Fibroblast of lung (primary cell): ENCODE measurements around the gene FAAP20. TPM values are rescaled to one million over a fixed set of nuclear protein-coding genes. Genes with fewer than 3 reads are reported as not detected.

Source experiments
- DNase-seq, 2 donors: peaks; one replicate each; pipeline versions ENCODE4 v3.0.0 to v3.0.0-alpha.2; 2010; ENCODE audit warnings: low read depth in 2 of 2
- H2AFZ ChIP-seq: 2 replicates; pipeline ENCODE4 v1.5.1; 2012; ENCODE audit warnings: low read length, control low read depth, inconsistent platforms
- H3K27ac ChIP-seq: 2 replicates; pipeline ENCODE4 v1.5.1; 2011; ENCODE audit warnings: low read length, control low read depth; ENCODE audit not compliant: insufficient read depth
- H3K27me3 ChIP-seq: 2 replicates; pipeline ENCODE4 v1.5.1; 2011; ENCODE audit warnings: mild to moderate bottlenecking, low read length; ENCODE audit not compliant: control insufficient read depth, insufficient read depth
- H3K36me3 ChIP-seq: 2 replicates; pipeline ENCODE4 v1.5.1; 2011; ENCODE audit warnings: low read length; ENCODE audit not compliant: control insufficient read depth, insufficient read depth
- H3K4me1 ChIP-seq: 2 replicates; pipeline ENCODE4 v1.5.1; 2011; ENCODE audit warnings: low read length; ENCODE audit not compliant: control insufficient read depth, insufficient read depth; ENCODE audit errors: extremely low read depth
- H3K4me2 ChIP-seq: 2 replicates; pipeline ENCODE4 v1.5.1; 2011; ENCODE audit warnings: low read length, control low read depth; ENCODE audit not compliant: insufficient read depth; ENCODE audit errors: extremely low read depth
- H3K4me3 ChIP-seq, 4 experiments: fragments of 200-600 bp in 1 of 4; sonication (generic) in 1 of 4; replicated peaks in 1 of 4; 2 replicates each; pipeline ENCODE4 v1.5.1; 2011 to 2016; ENCODE audit warnings: low read length in 4 of 4, low read depth in 3 of 4, mild to moderate bottlenecking in 3 of 4, control low read depth in 2 of 4, inconsistent platforms in 1 of 4, mixed read lengths in 1 of 4; ENCODE audit not compliant: insufficient read depth in 1 of 4; ENCODE audit errors: control extremely low read depth in 1 of 4
- H3K79me2 ChIP-seq: 2 replicates; pipeline ENCODE4 v1.5.1; 2012; ENCODE audit warnings: mild to moderate bottlenecking, low read length, inconsistent platforms; ENCODE audit not compliant: control insufficient read depth, insufficient read depth
- H3K9ac ChIP-seq: 2 replicates; pipeline ENCODE4 v1.5.1; 2011; ENCODE audit warnings: mild to moderate bottlenecking, low read length, control low read depth; ENCODE audit not compliant: insufficient read depth
- H3K9me3 ChIP-seq: 2 replicates; pipeline ENCODE4 v1.5.1; 2012; ENCODE audit warnings: low read depth, low read length; ENCODE audit not compliant: control insufficient read depth, insufficient read depth
- H4K20me1 ChIP-seq: 2 replicates; pipeline ENCODE4 v1.5.1; 2011; ENCODE audit warnings: low read length; ENCODE audit not compliant: control insufficient read depth, insufficient read depth; ENCODE audit errors: extremely low read depth
- EZH2 ChIP-seq: IDR thresholded peaks from 2 replicates; pipeline ENCODE4 v1.5.1; 2012; ENCODE audit warnings: low read length, control low read depth, mild to moderate bottlenecking; ENCODE audit errors: missing control alignments
- polyA plus RNA-seq, 2 donors: library from polyadenylated mRNA; depleted of rRNA in 1 of 2; stranded (reverse) in 1 of 2; unstranded in 1 of 2; fragments of >200 nt; gene quantifications; 2 replicates each; pipeline ENCODE4 v1.2.1, GENCODE V29; 2011 to 2012; ENCODE audit warnings: missing spikeins in 1 of 2
- total RNA-seq: library from RNA; depleted of rRNA; stranded (reverse); fragments of >200 nt; gene quantifications from 2 replicates; pipeline ENCODE4 v1.2.1, GENCODE V29; 2014
- TF ChIP-seq, protein P1 (sequence below), 2 donors: IDR thresholded peaks in 1 of 2; conservative IDR thresholded peaks in 1 of 2; 1 replicate in 1 of 2; 2 replicates in 1 of 2; pipeline ENCODE4 v1.5.1; 2011 to 2012; ENCODE audit warnings: low read length in 2 of 2, control low read depth in 1 of 2, inconsistent platforms in 1 of 2, low read depth in 1 of 2, mild to moderate bottlenecking in 1 of 2

FAAP20 gene
- total and polyA plus RNA-seq, 2 donors (not counting 1 experiment from before 2014, with no cell fraction given) = 8.2 to 21.5 TPM

DNA sequence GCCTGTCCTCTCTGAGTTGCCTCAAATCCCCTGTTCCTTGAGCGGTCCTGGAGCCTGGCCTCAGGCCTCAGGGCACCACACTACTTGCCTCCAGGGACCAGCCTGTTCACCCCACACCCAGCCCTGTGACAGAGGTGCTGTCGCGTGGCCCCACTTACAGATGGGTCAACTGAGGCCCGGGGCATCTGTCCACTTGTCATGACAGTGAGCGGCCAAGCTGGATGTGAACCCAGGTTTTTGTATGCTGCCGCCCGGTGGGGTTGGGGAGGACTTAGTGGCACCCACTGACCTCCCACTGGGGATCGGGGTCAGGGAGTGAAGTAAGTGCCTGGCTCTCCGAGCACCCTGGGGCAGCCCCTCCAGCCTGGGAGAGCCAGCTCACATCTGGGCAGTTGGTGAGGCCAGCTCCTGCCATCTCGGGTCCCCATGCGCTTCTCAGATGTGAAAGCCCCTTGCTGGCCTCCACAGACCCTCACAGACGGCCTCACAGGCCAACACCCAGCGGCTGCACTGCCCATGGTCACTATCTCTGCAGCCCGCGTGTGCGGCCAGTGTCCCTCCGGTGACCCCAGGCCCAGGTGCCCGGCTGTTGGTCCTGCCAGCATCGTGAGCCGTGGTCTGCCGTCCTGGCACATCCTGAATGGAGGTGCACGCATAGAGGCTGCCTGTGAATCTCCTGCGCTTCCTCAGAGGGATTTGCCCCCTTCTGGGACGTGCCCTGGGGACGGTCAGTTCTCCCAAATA lies 9.3 kb upstream of the FAAP20 start:
- H3K4me3 ChIP-seq = peak overlapping the region in 3 of 4 experiments; percentile 52 to 64 (median 56)
- no peaks in the 10 kb centered on the region for H3K79me2 ChIP-seq
- no peaks in the 10 kb centered on the region for H3K27me3 ChIP-seq
- peak overlapping the region; percentile 21 for H2AFZ ChIP-seq
- no peaks in the 10 kb centered on the region for H3K36me3 ChIP-seq
- no peaks in the 10 kb centered on the region for H4K20me1 ChIP-seq
- DNase-seq = no peak
- peaks cover 28% of the 10 kb centered on the region for H3K4me1 ChIP-seq
- H3K9ac ChIP-seq = peak overlapping the region; percentile 64
- H3K27ac ChIP-seq = peak overlapping the region; percentile 87
- no peaks in the 10 kb centered on the region for H3K9me3 ChIP-seq
- peak overlapping the region; percentile 94 for H3K4me2 ChIP-seq
- TF ChIP-seq, protein P1, sequence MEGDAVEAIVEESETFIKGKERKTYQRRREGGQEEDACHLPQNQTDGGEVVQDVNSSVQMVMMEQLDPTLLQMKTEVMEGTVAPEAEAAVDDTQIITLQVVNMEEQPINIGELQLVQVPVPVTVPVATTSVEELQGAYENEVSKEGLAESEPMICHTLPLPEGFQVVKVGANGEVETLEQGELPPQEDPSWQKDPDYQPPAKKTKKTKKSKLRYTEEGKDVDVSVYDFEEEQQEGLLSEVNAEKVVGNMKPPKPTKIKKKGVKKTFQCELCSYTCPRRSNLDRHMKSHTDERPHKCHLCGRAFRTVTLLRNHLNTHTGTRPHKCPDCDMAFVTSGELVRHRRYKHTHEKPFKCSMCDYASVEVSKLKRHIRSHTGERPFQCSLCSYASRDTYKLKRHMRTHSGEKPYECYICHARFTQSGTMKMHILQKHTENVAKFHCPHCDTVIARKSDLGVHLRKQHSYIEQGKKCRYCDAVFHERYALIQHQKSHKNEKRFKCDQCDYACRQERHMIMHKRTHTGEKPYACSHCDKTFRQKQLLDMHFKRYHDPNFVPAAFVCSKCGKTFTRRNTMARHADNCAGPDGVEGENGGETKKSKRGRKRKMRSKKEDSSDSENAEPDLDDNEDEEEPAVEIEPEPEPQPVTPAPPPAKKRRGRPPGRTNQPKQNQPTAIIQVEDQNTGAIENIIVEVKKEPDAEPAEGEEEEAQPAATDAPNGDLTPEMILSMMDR (conservative IDR thresholded peaks at IDR 0.05 in 1 of 2, IDR thresholded peaks at IDR 0.05 in 1 of 2; ENCODE audit: low read depth in 1 of 2, low read length in 2 of 2) = no peak
- no peak for TF ChIP-seq EZH2

DNA sequence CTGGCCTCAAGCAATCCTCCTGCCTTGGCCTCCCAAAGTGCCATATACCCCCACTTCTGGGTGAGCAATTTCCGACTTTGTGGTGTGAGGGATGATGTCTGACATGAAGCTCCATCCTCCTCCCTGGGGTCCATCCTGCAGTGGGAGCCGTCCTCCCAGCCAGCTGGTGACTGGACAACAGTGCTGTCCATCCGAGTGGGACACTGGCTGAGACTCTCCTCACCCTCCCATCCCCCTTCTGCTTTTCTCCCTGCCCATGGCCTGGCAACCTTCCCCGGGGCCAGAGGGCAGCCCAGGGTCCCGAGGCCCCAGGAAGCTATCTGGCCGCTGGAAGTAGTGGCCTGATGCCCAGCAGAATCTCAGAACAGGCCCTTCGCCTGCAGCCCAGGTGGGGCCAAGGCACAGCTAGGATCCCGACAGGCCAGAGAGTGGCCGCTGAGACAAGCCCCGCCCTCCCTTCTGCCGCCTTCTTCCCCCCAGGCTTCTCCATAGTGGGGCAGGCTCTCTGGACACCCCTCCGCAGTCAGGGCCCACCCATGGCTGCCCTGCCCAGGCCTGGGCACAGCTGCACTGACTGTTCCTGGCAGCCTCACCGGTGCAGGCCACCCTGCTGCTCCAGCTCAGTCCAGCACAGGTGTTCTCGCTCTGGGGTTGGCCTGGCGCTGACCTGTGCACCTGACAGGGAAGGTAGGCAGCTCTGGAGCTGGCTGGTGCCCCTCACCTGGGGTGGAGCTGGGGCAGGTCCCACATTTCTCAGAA lies 8.4 kb upstream of the FAAP20 start:
- no peak overlapping the region for H2AFZ ChIP-seq
- H3K27me3 ChIP-seq = no peaks in the 10 kb centered on the region
- no peak for DNase-seq
- H3K27ac ChIP-seq = no peak overlapping the region
- H3K9me3 ChIP-seq = no peaks in the 10 kb centered on the region
- H3K4me3 ChIP-seq = no peak overlapping the region
- no peaks in the 10 kb centered on the region for H3K79me2 ChIP-seq
- no peaks in the 10 kb centered on the region for H3K36me3 ChIP-seq
- no peak for TF ChIP-seq EZH2
- TF ChIP-seq, protein P1 (conservative IDR thresholded peaks at IDR 0.05 in 1 of 2, IDR thresholded peaks at IDR 0.05 in 1 of 2; ENCODE audit: low read depth in 1 of 2, low read length in 2 of 2) = no peak
- no peak overlapping the region for H3K4me2 ChIP-seq
- H3K4me1 ChIP-seq = peaks cover 22% of the 10 kb centered on the region
- no peaks in the 10 kb centered on the region for H4K20me1 ChIP-seq
- H3K9ac ChIP-seq = no peak overlapping the region

DNA sequence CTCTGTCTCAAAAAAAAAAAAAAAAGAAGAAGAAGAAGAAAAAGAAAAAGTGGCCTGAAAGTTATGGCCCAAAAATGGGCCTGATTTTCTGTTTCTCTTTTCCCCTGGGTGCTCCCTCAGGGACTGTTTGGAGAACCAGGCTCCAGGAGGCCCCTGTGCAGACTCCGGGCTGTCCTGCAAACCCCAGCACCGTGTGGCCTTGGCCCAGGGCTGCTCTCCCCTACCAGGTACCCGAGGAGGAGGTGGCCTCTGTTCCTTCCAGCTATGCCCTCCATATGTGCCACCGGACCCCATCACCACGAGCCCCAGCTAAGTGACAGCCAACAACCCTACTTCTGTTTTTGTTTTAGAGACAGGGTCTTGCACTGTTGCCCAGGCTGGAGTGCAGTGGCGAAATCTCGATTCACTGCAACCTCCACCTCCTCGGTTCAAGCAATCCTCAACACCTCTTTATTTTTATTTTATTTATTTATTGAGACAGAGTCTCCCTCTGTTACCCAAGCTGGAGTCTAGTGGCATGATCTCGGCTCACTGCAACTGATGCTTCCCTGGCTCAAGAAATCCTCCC lies 7.5 kb upstream of the FAAP20 start:
- H3K4me1 ChIP-seq = peaks cover 14% of the 10 kb centered on the region
- no peak overlapping the region for H3K9ac ChIP-seq
- no peak overlapping the region for H2AFZ ChIP-seq
- no peak overlapping the region for H3K27ac ChIP-seq
- H3K9me3 ChIP-seq = no peaks in the 10 kb centered on the region
- H4K20me1 ChIP-seq = no peaks in the 10 kb centered on the region
- H3K27me3 ChIP-seq = no peaks in the 10 kb centered on the region
- TF ChIP-seq, protein P1 (conservative IDR thresholded peaks at IDR 0.05 in 1 of 2, IDR thresholded peaks at IDR 0.05 in 1 of 2; ENCODE audit: low read depth in 1 of 2, low read length in 2 of 2) = no peak
- no peak for TF ChIP-seq EZH2
- H3K79me2 ChIP-seq = no peaks in the 10 kb centered on the region
- H3K36me3 ChIP-seq = no peaks in the 10 kb centered on the region
- H3K4me3 ChIP-seq = no peak overlapping the region
- H3K4me2 ChIP-seq = no peak overlapping the region
- no peak for DNase-seq
